Naive B cell (primary cell): Measurements from ENCODE around the gene PXK. TPM values are rescaled to one million over a fixed set of nuclear protein-coding genes. Genes with fewer than 3 reads are reported as not detected.

Experiments used
- ATAC-seq, 2 donors: fragments of 150-1000 bp; cut with Tn5 transposase; 2 replicates each; pipeline ENCODE4 v1.10.0; 2021; ENCODE audit warnings: low read depth in 2 of 2, mild to moderate bottlenecking in 2 of 2, moderate library complexity in 2 of 2
- DNase-seq: peaks from one replicate; pipeline ENCODE4 v3.0.0; 2022
- H3K27ac Mint-ChIP-seq, 6 donors: one replicate each; pipeline ENCODE4 v1.8.0; 2020 to 2022; ENCODE audit warnings: mild to moderate bottlenecking in 6 of 6, mixed read lengths in 6 of 6, moderate library complexity in 5 of 6, inconsistent platforms in 2 of 6
- H3K27me3 Mint-ChIP-seq, 3 donors: one replicate each; pipeline ENCODE4 v1.8.0; 2021 to 2022; ENCODE audit warnings: mixed read lengths in 3 of 3, mild to moderate bottlenecking in 1 of 3
- H3K36me3 Mint-ChIP-seq, 2 donors: one replicate each; pipeline ENCODE4 v1.8.0; 2020 to 2022; ENCODE audit warnings: mixed read lengths in 2 of 2, inconsistent platforms in 1 of 2, mild to moderate bottlenecking in 1 of 2
- H3K4me1 Mint-ChIP-seq, 3 donors: one replicate each; pipeline ENCODE4 v1.8.0; 2020 to 2022; ENCODE audit warnings: mixed read lengths in 3 of 3, inconsistent platforms in 1 of 3, mild to moderate bottlenecking in 1 of 3, moderate library complexity in 1 of 3
- H3K4me3 Mint-ChIP-seq, 8 donors: one replicate each; pipeline ENCODE4 v1.8.0; 2020 to 2022; ENCODE audit warnings: mild to moderate bottlenecking in 8 of 8, mixed read lengths in 8 of 8, moderate library complexity in 8 of 8, inconsistent platforms in 2 of 8
- H3K9me3 Mint-ChIP-seq, 7 donors: one replicate each; pipeline ENCODE4 v1.8.0; 2020 to 2022; ENCODE audit warnings: mixed read lengths in 7 of 7, mild to moderate bottlenecking in 5 of 7, inconsistent platforms in 2 of 7, moderate library complexity in 1 of 7
- polyA plus RNA-seq, 6 donors: library from polyadenylated mRNA; unstranded; fragments of 300-500 nt; fragmentation: Illumina TruSeq; gene quantifications; one replicate each; pipeline ENCODE4 v1.2.3, GENCODE V29; 2021; ENCODE audit warnings: low read depth in 6 of 6

The PXK gene
- polyA plus RNA-seq, 6 donors from 2014 or later = 88.9 to 156 (median 126) TPM

DNA sequence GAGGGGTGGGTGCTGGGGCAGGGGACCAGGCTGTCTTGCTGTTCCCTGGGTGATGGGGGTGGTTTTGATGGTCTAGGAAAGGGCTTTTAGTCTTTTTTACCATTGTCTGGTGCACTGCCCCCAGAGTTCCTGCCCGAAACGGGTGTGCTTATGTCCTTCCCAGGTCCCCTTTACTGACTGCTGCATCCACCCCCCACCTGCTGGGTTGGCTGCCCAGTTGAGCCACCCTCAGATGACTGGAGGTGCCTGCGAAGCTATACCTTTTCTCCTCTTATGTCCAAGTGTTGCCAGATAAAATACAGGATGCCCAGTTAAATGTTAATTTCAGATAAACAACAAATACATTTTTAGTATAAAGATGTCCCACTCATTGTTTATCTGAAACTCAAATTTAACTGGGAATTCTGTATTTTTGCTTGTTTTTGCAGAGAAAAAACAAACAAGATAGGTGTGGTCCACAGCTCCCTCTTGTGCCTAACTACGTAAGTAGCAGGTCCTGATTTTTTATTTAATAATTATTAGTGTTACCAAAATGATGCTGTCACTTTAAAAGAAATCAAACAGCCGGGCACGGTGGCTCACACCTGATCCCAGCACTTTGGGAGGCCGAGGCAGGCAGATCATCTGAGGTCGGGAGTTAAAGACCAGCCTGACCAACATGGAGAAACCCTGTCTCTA is 32.7 kb upstream of the PXK start:
- Mint-ChIP-seq H3K27me3 (peaks cover 0 to 25% (median 9%) of the 10 kb centered on the region in 3 donors), H3K4me3 (no peak overlapping the region), H3K27ac (peak overlapping the region in 2 of 6 donors; percentile 21 to 53), H3K4me1 (peaks cover 0 to 3% (median 0%) of the 10 kb centered on the region in 3 donors), H3K36me3 (peaks cover 0 to 12% of the 10 kb centered on the region in 2 donors), H3K9me3 (peaks cover 0 to 10% (median 8%) of the 10 kb centered on the region in 7 donors)
- no peak for ATAC-seq
- DNase-seq = peak; percentile 20

DNA sequence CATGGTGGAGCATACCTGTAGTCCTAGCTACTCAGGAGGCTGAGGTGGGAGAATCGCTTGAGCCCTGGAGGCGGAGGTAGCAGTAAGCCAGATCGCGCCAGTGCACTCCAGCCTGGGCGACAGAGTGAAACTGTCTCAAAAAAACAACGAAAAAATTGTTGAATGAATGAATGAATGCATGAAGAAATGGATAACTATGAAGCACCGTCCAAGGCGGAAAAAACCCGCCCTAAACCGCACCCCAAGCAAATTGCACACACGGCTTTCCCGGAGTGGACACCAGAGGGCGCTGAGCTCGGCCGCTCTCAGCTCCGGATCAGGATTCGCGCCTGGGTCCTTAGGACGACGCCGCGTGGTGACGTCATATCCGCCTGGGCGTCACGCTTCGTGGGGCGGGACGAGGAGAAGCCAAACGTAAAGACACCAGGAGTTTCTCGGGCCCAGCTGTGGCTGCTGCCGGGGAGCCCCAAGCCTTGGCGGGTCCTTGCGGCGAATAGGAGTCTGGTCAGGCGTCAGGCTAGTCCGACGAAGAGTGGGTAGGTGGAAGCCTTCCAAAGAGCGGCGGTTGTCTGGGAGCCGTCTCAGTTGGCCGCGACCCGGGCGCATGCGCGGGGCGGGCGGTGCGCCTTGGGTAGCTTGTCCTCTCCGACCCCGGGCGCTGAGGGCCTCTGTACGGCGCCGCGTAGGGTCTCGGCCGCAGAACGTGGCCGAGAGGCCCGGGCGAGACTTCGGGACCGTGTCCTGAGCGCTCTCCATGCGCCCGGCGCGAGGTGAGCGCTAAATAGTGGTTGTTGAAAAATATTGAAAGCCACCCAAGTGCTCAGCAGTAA is 26.6 kb upstream of the PXK start, which contains the start of the genes HTD2 and RPP14:
TSS of gene HTD2 (plus strand) at position 639 of the 830 bp plus-strand sequence. CDS start 11,094 bp downstream, outside the sequence.
TSS of gene RPP14 (plus strand) at position 364 of the 830 bp plus-strand sequence. CDS start 4,085 bp downstream, outside the sequence.
- Mint-ChIP-seq H3K4me3 (peak within 1 kb of the TSS; percentile 92 to 99 (median 98)), H3K27ac (peak within 1 kb of the TSS; percentile 99 to 100 (median 100)), H3K9me3 (peaks cover 2 to 10% (median 7%) of the 10 kb centered on the region in 7 donors), H3K4me1 (peaks cover 20 to 44% (median 33%) of the 10 kb centered on the region in 3 donors), H3K36me3 (peaks cover 7 to 21% of the 10 kb centered on the region in 2 donors), H3K27me3 (peaks cover 0 to 23% (median 7%) of the 10 kb centered on the region in 3 donors)
- peak; percentile 96 for DNase-seq
- ATAC-seq = peak; percentile 86 to 89

DNA sequence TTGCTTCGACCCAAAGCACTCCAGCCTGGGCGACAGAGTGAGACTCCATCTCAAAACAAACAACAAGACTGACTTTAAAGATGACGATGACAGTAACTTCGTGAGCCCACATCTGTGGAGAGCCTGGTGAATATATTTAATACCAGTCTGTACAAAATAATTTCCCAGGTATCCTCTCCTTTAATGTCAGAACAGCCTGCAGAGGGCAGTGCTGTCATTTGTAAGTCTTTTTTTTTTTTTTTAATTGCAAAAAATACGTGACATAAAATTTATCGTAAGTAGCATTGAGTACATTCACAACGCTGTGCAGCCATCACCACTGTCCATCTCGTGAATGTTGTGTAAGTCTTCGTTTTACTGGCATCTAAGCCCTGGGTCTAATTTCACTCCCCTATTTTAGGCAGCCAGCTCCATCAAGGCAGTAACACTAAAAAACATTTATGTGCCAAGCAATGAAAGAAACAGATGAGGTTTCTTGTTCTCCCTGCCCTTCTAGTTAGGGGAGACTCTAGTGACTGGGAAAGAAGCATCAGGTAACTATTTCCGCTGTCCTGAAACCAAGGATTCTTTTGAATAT is 25.0 kb upstream of the PXK start:
- Mint-ChIP-seq H3K9me3 (peaks cover 0 to 4% (median 0%) of the 10 kb centered on the region in 7 donors), H3K4me3 (peak overlapping the region; percentile 92 to 99 (median 98)), H3K27me3 (peaks cover 0 to 9% (median 0%) of the 10 kb centered on the region in 3 donors), H3K4me1 (peaks cover 20 to 44% (median 33%) of the 10 kb centered on the region in 3 donors), H3K36me3 (peaks cover 10 to 13% of the 10 kb centered on the region in 2 donors), H3K27ac (peak overlapping the region in 5 of 6 donors; percentile 99 to 100 (median 100))
- ATAC-seq (peak in 1 of 2 donors; percentile 6), DNase-seq (peak; percentile 46)

DNA sequence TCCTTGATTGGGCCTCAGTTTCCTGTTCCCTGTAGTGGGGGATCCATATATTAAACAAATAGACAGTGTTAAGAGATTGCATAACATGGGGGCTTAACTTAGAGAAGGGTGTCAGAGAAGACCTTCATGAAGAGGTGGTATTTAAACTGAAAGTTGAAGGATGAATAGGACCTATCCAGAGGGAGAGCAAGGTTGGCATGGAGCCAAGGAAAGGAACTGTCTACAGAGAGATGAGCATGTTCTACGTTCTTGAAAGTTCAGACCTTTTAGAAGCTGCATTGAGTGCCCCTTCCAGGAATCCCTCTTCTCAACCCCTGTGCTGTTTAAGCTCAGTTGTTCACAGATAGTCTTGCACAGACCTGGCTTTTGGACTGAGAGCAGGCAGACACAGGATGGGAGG is 24.0 kb upstream of the PXK start:
- Mint-ChIP-seq H3K4me1 (peaks cover 23 to 48% (median 33%) of the 10 kb centered on the region in 3 donors), H3K27ac (peak overlapping the region in 2 of 6 donors; percentile 8 to 84), H3K27me3 (peaks cover 0 to 4% (median 0%) of the 10 kb centered on the region in 3 donors), H3K9me3 (peaks cover 0 to 4% (median 0%) of the 10 kb centered on the region in 7 donors), H3K4me3 (peak overlapping the region in 3 of 8 donors; percentile 16 to 96 (median 35)), H3K36me3 (peaks cover 10 to 13% of the 10 kb centered on the region in 2 donors)
- ATAC-seq (no peak), DNase-seq (no peak)

DNA sequence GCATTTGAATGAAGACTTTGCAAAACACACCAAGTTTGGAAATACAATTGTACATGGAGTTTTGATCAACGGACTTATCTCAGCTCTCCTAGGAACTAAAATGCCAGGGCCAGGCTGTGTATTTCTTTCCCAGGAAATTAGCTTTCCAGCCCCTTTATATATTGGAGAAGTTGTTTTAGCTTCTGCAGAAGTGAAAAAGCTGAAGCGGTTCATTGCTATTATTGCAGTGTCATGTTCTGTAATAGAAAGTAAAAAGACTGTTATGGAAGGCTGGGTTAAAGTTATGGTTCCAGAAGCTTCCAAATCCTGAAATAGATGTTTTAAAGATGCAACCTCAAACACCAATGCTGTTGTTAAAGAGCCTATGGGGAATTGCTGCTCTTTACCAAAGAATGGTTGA is 14.9 kb upstream of the PXK start:
- peaks cover 5 to 8% of the 10 kb centered on the region in 2 donors for H3K36me3 Mint-ChIP-seq
- DNase-seq (no peak), ATAC-seq (no peak)
- no peaks in the 10 kb centered on the region for H3K27me3 Mint-ChIP-seq
- H3K27ac Mint-ChIP-seq = no peak overlapping the region
- no peak overlapping the region for H3K4me3 Mint-ChIP-seq
- peaks cover 13 to 18% (median 15%) of the 10 kb centered on the region in 3 donors for H3K4me1 Mint-ChIP-seq
- H3K9me3 Mint-ChIP-seq = no peaks in the 10 kb centered on the region

DNA sequence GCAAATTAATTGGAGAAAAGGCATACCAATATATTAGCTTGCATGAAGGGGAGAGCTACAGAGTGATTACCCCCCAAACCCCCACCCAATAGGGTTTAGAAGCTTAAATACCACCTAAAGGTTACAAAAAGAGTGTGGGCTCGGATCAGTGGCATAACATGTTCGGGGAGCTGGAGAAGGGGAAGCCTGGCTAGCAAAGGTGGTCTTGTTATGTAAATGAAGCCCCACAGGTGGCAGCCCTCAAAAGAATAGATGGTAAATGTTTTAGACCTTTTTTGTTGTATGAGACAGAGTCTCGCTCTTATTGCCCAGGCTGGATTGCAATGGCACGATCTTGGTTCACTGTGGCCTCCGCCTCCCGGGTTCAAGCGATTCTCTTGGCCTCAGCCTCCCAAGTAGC is 10.9 kb upstream of the PXK start:
- no peak overlapping the region for H3K4me3 Mint-ChIP-seq
- DNase-seq (no peak), ATAC-seq (no peak)
- no peaks in the 10 kb centered on the region for H3K36me3 Mint-ChIP-seq
- peaks cover 18 to 43% (median 41%) of the 10 kb centered on the region in 3 donors for H3K4me1 Mint-ChIP-seq
- H3K27ac Mint-ChIP-seq = peak overlapping the region in 1 of 6 donors; percentile 15
- H3K27me3 Mint-ChIP-seq = no peaks in the 10 kb centered on the region
- H3K9me3 Mint-ChIP-seq = no peaks in the 10 kb centered on the region

DNA sequence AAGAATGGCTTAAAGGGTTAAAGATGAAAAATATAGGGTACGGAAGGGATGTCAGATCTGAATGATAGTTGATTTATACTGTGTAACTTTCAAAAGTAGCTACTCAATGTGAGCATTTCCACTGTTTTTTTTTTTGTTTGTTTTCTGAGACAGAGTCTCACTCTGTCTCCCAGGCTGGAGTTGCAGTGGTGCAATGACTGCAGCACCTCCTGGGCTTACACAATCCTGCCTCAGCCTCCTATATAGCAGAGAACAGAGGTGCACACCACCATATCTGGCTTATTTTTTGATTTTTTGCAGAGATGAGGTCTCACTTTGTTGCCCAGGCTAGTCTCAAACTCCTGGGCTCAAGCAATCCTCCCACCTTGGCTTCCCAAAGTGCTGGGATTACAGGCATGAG is 9.9 kb upstream of the PXK start:
- ATAC-seq (no peak), DNase-seq (no peak)
- no peak overlapping the region for H3K4me3 Mint-ChIP-seq
- no peaks in the 10 kb centered on the region for H3K9me3 Mint-ChIP-seq
- H3K27me3 Mint-ChIP-seq = no peaks in the 10 kb centered on the region
- no peaks in the 10 kb centered on the region for H3K36me3 Mint-ChIP-seq
- peak overlapping the region in 1 of 6 donors; percentile 50 for H3K27ac Mint-ChIP-seq
- H3K4me1 Mint-ChIP-seq = peaks cover 22 to 43% (median 41%) of the 10 kb centered on the region in 3 donors

DNA sequence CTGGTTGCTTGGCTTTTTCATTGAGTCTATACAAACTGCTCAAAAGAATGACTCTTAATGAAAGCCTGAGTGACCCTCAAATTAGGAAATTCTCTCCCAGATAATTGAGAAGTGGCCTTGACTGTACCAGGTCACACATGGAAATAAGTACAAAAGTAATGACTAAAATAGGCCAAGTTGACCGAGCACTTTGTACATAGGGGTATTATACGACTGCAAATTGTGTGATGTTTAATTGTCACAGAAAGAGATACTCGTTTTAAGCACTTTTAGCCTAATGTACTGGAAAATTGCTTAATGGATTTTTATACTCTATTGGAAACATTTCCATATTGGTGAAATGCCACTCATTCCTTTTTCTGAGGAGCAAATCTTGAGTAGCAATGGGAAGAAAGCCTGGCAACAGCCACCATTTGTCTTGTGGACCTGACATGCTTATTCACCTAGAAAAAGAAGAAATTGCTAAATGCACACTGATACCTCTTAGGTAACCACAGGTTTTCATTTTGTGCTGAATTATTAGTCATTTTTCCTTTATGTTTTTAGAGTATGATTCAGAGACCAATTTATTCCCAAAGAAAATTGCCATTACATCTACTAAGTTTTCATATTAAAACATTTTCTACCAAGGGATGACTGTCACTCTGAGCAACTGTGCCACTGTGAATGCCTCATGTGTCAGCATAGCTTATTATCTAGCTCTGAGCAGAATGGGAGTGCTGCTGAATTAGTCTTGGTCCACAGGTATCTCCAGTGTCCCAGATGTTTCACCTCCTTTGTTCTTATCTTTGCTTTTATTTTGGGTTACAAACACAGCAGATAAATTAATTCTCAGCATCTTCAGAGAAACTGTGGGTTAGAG is 8.9 kb upstream of the PXK start:
- Mint-ChIP-seq H3K4me3 (no peak overlapping the region), H3K27ac (peak overlapping the region in 4 of 6 donors; percentile 47 to 71 (median 60)), H3K27me3 (no peaks in the 10 kb centered on the region), H3K4me1 (peaks cover 22 to 43% (median 41%) of the 10 kb centered on the region in 3 donors), H3K36me3 (no peaks in the 10 kb centered on the region), H3K9me3 (no peaks in the 10 kb centered on the region)
- DNase-seq = no peak
- no peak for ATAC-seq

DNA sequence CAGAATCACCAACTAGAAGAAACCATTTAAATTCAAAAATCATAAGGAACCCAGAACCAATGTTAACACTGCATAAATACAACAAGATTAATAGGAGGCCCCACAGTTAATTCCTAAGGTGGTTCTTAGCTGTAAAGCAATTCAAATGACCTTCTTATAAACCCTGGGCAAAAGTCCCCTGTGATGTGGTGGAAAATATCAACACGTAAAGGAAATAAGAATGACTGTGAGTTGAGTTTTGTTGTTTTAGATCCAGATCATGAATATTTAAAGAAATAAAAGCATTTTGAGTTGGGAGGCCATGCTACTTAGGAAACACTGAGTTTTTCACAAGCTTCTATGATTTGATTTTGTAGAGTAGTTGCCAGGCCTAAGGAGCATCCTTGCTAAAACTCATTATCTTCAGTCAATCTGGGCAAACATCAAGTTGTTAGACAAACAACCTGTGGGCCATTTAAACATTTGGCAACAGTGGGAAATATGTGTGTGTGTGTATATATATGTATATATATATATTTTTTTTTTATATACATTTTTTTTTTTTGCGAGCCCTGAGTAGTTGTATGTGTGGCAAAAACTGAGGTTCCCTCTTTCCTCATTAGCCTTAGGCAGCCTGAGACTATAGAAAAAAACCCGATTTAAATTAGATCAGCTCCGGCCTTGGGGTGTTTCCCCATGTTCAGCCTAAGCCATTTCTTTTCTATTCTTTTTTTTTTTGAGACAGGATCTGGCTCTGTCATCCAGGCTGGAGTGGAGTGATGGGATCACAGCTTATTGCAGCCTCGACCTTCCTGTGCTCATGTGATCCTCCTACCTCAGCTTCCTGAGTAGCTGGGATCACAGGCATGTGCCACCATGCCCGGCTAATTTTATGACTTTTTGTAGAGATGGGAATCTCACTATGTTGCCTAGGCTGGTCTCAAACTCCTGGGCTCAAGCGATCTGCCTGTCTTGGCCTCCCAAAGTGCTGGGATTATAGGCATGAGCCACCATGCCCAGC is 8.0 kb upstream of the PXK start:
- no peaks in the 10 kb centered on the region for H3K36me3 Mint-ChIP-seq
- H3K27ac Mint-ChIP-seq = peak overlapping the region in 5 of 6 donors; percentile 36 to 71 (median 57)
- DNase-seq (no peak), ATAC-seq (peak; percentile 24 to 50)
- peaks cover 26 to 43% (median 41%) of the 10 kb centered on the region in 3 donors for H3K4me1 Mint-ChIP-seq
- no peaks in the 10 kb centered on the region for H3K27me3 Mint-ChIP-seq
- H3K9me3 Mint-ChIP-seq = no peaks in the 10 kb centered on the region
- peak overlapping the region in 1 of 8 donors; percentile 29 for H3K4me3 Mint-ChIP-seq

DNA sequence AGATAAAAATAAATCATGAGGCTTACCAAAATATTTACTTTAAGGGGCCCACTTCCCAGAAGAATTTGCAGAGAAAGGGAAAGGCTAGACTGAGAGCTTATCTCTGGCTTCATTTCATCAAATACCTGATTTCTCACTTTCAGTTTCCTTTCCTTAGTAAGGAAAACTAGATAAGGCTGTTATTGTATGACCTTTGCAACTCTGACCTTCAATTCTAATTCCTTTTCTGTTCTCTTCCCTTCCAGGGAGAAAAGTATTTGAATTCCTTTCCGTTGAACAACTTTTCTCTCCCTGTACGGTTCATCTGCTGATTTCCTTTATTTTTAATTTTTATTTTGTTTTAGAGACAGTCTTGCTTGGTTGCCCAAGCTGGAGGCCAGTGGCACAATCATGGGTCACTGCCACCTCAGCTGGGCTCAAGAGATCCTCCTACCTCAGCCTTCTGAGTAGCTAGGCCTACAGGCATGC is 7.1 kb upstream of the PXK start:
- DNase-seq (no peak), ATAC-seq (peak in 1 of 2 donors; percentile 28)
- Mint-ChIP-seq H3K4me3 (peak overlapping the region in 2 of 8 donors; percentile 24 to 27), H3K36me3 (no peaks in the 10 kb centered on the region), H3K27me3 (no peaks in the 10 kb centered on the region), H3K27ac (peak overlapping the region in 3 of 6 donors; percentile 14 to 71 (median 59)), H3K4me1 (peaks cover 26 to 44% (median 41%) of the 10 kb centered on the region in 3 donors), H3K9me3 (no peaks in the 10 kb centered on the region)

DNA sequence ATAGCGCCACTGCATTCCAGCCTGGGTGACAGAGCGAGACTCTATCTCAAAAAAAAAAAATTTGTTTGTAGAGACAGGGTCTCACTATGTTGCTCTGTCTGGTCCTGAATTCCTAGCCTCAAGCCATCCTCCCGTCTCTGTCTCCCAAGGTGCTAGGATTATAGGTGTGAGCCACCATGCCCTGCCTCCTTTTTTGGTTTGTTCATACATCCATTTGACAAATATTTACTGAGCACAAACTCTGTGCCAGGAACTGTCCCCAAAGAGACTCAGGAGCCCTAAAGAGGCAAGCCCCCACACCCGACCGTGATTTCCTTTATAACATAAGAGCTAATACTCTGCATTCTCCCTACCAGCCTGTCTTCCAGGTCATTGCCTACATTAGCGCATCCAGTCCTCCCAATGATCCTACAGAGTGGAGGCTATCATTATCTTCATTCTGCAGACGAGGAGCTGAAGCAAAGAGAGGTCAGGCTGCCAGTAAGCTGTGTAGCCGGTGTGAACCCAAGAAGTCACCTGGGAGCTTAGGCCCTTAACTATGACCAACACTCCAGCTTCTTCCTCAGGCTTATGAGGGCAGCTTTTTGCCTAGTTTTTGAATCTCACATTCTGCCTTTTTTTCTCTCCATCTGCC is 6.3 kb upstream of the PXK start:
- Mint-ChIP-seq H3K4me1 (peaks cover 21 to 44% (median 34%) of the 10 kb centered on the region in 3 donors), H3K4me3 (peak overlapping the region in 3 of 8 donors; percentile 36 to 66 (median 62)), H3K9me3 (no peaks in the 10 kb centered on the region), H3K36me3 (no peaks in the 10 kb centered on the region), H3K27me3 (no peaks in the 10 kb centered on the region), H3K27ac (peak overlapping the region; percentile 24 to 83 (median 70))
- DNase-seq = no peak
- ATAC-seq = no peak
